PFSK-1 (cell line): Measurements from ENCODE around the gene GHR.

Source experiments
- FOXP2 ChIP-seq: optimal IDR thresholded peaks from 2 replicates; pipeline ENCODE3; 2011; ENCODE audit warnings: borderline replicate concordance, control low read depth, inconsistent platforms; ENCODE audit not compliant: insufficient read depth; ENCODE audit errors: extremely low read length, extremely low read depth
- POLR2AphosphoS5 ChIP-seq: IDR thresholded peaks from 2 replicates; pipeline ENCODE4 v1.6.1; 2012; ENCODE audit warnings: low read depth, mild to moderate bottlenecking, control low read depth, low read length, moderate library complexity
- REST ChIP-seq, 2 experiments: IDR thresholded peaks; 2 replicates each; pipeline versions ENCODE4 v1.6.1 to v1.8.0; 2011 to 2012; ENCODE audit warnings: low read depth in 2 of 2, low read length in 2 of 2, control low read depth in 1 of 2, inconsistent platforms in 1 of 2, mild to moderate bottlenecking in 1 of 2, moderate library complexity in 1 of 2; ENCODE audit not compliant: insufficient read depth in 1 of 2
- SIN3A ChIP-seq: IDR thresholded peaks from 2 replicates; pipeline ENCODE4 v1.6.1; 2012; ENCODE audit warnings: mild to moderate bottlenecking, low read length, moderate library complexity, borderline replicate concordance; ENCODE audit not compliant: insufficient read depth
- TAF1 ChIP-seq: IDR thresholded peaks from 2 replicates; pipeline ENCODE4 v1.6.1; 2012; ENCODE audit warnings: low read length, control low read depth, borderline replicate concordance; ENCODE audit not compliant: insufficient read depth

The GHR gene

GRCh38 chr5:42434047-42434724 lies 10.9 kb downstream of the GHR start:
- TF ChIP-seq TAF1 (no peak), REST (IDR thresholded peaks at IDR 0.05; ENCODE audit: insufficient read depth in 1 of 2, low read depth in 2 of 2, low read length in 2 of 2) (no peak), POLR2AphosphoS5 (no peak), SIN3A (no peak), FOXP2 (no peak)

DNA sequence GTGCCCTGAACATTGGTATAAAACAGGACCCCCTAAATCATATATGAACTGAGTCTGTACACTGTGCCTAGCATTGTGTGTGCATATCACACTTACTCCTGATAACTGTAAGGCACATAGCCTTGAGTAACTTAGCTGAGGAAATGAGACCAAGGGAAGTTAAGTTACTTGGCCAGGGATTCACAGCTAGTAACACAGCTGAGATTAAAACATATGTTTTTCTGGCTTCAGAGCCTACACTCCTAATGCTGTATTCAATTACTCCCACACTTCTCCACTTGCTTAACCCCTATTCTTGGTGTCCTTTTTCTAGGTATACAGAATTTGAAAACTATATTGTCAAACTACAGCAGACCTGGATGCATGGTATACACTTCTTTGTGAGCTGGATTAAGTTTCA lies 12.8 kb downstream of the GHR start:
- no peak for TF ChIP-seq FOXP2
- TF ChIP-seq REST (IDR thresholded peaks at IDR 0.05; ENCODE audit: insufficient read depth in 1 of 2, low read depth in 2 of 2, low read length in 2 of 2) = no peak
- TF ChIP-seq TAF1 = no peak
- no peak for TF ChIP-seq POLR2AphosphoS5
- TF ChIP-seq SIN3A = no peak

DNA sequence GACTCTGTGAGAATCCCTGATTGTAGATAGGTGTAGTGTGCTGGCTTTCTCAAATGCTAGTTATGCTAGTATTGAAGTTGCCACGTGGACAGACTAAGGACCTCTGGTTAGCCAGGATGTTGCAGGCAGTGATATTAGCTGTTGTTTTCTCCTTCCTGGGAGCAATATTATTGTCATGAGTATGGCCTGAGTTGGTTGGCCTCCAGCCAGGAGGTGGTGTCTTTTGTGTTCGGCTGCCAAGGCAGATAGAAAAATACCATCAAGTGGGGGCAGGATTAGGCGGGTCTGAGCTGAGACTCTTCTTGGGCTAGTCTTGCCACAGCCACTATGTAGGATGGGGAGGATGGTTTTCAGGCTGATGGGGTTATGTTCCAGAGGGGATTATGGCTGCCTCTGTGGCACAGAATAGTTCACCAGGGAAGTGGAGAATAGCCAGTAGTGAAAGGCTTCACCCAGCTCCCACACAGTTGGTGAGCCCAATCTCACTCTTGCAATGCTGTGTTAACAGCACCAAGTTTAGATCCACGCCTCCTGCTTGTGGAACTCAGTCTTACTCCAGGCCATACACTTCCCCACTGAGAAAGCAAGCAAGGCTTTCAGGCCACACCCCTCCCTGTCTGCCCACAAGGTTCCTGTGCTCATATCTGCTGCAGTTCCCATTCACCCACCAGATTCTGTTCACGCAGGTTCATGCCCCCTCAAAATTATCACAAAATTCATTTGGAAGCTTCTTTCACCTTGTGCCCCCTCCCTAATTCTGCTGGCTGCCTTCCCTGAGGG lies 31.2 kb downstream of the GHR start:
- TF ChIP-seq FOXP2 (no peak), SIN3A (no peak), TAF1 (no peak), POLR2AphosphoS5 (no peak), REST (IDR thresholded peaks at IDR 0.05; ENCODE audit: insufficient read depth in 1 of 2, low read depth in 2 of 2, low read length in 2 of 2) (no peak)

- TF ChIP-seq POLR2AphosphoS5 = no peak
- no peak for TF ChIP-seq TAF1
- TF ChIP-seq SIN3A = no peak
- TF ChIP-seq REST (IDR thresholded peaks at IDR 0.05; ENCODE audit: insufficient read depth in 1 of 2, low read depth in 2 of 2, low read length in 2 of 2) = no peak
- TF ChIP-seq FOXP2 = no peak
Observed at GRCh38 chr5:42461033-42461432, 37.8 kb downstream of the GHR start.
